ENCODE measurements around the gene CNOT11.

- TF ChIP-seq CTCF (CRISPR knock-in tag; IDR thresholded peaks at IDR 0.05) (no peak), AHDC1 (CRISPR knock-in tag; IDR thresholded peaks at IDR 0.05; ENCODE audit: borderline replicate concordance) (no peak), NCOA1 (CRISPR knock-in tag; IDR thresholded peaks at IDR 0.05) (no peak), PRDM10 (CRISPR knock-in tag; IDR thresholded peaks at IDR 0.05; ENCODE audit: low read depth) (no peak), HDAC6 (IDR thresholded peaks at IDR 0.05; ENCODE audit: low read depth, low read length) (no peak), GABPA (IDR thresholded peaks at IDR 0.05; ENCODE audit: low read depth, low read length) (no peak), GABPA (CRISPR knock-in tag; IDR thresholded peaks at IDR 0.05; ENCODE audit: low read depth) (no peak), ZNF772 (CRISPR knock-in tag; IDR thresholded peaks at IDR 0.05) (no peak), ESRRA (CRISPR knock-in tag; IDR thresholded peaks at IDR 0.05; ENCODE audit: low read depth) (no peak), ZNF790 (CRISPR knock-in tag; IDR thresholded peaks at IDR 0.05; ENCODE audit: borderline replicate concordance) (no peak)
Observed at GRCh38 chr2:101278925-101279324, 26.2 kb downstream of the CNOT11 start.

Data from HepG2 (cell line).